Measurements from ENCODE around the gene GOLPH3.

Gene GOLPH3

DNA sequence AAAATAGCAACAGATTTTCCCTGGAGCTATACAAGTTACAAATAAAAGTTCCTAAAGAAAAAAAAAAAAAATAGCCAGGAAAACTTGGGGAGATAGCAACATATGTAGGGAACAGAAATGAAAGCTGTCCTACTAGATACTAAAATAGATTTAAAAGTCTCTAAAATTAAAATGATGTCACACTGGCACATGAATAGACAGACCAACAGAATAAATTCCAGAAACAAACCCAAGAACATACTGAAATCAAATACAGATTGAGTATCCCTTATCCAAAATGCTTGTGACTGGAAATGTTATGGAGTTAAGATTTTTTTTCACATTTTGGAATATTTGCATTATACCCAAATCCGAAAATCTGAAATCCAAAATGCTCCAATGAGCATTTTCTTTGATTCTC is 23.8 kb downstream of the GOLPH3 start:
- TF ChIP-seq, protein P1, sequence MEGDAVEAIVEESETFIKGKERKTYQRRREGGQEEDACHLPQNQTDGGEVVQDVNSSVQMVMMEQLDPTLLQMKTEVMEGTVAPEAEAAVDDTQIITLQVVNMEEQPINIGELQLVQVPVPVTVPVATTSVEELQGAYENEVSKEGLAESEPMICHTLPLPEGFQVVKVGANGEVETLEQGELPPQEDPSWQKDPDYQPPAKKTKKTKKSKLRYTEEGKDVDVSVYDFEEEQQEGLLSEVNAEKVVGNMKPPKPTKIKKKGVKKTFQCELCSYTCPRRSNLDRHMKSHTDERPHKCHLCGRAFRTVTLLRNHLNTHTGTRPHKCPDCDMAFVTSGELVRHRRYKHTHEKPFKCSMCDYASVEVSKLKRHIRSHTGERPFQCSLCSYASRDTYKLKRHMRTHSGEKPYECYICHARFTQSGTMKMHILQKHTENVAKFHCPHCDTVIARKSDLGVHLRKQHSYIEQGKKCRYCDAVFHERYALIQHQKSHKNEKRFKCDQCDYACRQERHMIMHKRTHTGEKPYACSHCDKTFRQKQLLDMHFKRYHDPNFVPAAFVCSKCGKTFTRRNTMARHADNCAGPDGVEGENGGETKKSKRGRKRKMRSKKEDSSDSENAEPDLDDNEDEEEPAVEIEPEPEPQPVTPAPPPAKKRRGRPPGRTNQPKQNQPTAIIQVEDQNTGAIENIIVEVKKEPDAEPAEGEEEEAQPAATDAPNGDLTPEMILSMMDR (IDR thresholded peaks at IDR 0.05; ENCODE audit: insufficient read depth, low read depth, low read length, missing control alignments), result no peak
- no peak for DNase-seq (ENCODE audit: low read depth)
- H3K4me3 ChIP-seq (ENCODE audit: low read length), result no peak overlapping the region

DNA sequence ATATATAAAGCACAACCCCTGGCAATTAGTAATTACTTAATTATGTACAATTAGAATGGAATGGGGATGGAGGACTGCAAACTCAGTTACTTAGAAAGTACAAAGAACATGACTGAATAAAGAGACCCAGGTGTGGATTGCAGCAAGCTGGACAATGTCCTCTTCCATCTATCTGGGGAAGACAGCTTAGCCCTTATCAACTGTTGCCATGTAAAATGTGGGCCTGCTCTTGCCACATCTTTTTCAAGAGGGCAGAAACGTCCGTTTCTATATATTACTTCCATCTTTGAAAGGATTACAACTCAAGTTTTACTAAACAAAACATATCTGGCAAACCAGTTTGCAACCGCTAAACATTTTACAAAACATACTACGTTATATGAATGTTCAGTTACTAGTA is 26.2 kb downstream of the GOLPH3 start:
- no peak overlapping the region for H3K4me3 ChIP-seq (ENCODE audit: low read length)
- TF ChIP-seq, protein P1 (IDR thresholded peaks at IDR 0.05; ENCODE audit: insufficient read depth, low read depth, low read length, missing control alignments), result no peak
- DNase-seq (ENCODE audit: low read depth), result no peak

DNA sequence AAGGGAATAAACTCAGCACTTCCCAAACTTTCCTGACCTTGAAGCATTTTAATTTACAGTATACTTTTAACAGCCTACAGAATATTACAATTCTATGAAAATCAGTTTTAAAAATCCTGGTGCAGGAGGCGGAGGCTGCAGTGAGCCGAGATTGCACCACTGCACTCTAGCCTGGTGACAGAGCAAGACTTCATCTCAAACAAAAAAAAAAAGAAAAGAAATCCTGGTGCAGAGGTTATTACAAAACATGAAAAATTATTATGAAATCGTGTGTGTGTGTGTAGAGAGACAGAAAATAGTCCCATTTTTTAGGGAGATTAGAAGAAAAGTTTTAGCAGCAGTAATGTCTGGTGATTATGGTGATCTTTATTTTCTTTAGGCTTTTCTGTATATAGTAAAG is 26.9 kb downstream of the GOLPH3 start:
- TF ChIP-seq, protein P1 (IDR thresholded peaks at IDR 0.05; ENCODE audit: insufficient read depth, low read depth, low read length, missing control alignments), result no peak
- no peak overlapping the region for H3K4me3 ChIP-seq (ENCODE audit: low read length)
- DNase-seq (ENCODE audit: low read depth), result no peak

DNA sequence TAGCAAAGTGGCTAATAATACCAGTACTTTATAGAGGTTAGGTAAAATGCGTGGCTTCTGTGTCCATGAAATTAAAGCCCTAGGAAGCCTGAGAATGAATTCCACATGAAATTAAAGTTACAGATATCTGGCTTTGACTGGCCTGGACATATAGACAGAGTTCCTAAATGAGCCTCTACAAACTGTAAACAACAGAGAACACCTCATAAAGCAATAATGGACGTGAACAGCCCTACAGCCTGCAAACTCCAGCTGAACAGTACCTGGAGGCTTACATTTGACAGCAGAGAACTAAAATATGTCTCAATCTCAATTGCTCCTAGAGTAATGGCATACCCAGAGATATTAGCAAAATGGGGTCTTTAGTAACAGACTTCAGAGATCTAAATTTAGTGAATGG is 28.7 kb downstream of the GOLPH3 start:
- DNase-seq (ENCODE audit: low read depth), result no peak
- no peak overlapping the region for H3K4me3 ChIP-seq (ENCODE audit: low read length)
- TF ChIP-seq, protein P1 (IDR thresholded peaks at IDR 0.05; ENCODE audit: insufficient read depth, low read depth, low read length, missing control alignments), result no peak

DNA sequence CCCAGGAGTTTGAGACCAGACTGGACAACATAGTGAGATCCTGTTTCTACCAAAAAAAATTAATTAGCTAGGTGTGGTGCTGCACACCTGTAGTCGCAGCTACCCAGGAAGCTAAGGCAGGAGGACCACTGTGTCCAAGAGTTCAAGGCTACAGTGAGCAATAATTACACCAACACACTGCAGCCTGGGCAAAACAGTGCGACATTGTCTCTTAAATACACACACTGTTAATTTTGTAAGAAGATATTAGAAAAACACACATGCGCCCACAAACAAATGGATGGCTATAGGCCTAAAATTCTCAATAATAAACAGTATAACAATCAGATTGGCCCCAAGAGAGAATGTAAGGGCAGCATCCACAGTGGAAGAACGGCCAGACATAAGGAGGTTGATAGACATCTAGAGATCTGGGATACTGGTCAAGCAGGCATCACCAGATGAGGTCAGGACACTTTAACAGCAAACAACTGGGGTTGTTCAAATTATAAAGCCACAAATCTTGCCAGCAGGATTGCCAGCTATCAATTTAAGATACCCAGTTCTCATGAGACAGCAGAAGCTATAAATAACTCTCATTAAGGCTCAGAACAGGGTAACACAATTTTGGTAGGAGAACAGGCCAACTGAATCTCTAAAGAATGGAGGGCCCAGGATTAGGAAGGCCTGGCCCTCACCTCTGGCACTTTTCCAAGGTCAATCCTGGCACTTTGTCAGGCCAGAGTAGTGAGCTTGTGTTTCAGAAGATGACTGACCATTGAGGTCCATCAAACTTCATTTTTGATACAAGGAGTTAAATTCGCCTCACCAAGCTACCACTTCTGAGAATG is 29.5 kb downstream of the GOLPH3 start:
- no peak overlapping the region for H3K4me3 ChIP-seq (ENCODE audit: low read length)
- no peak for DNase-seq (ENCODE audit: low read depth)
- TF ChIP-seq, protein P1 (IDR thresholded peaks at IDR 0.05; ENCODE audit: insufficient read depth, low read depth, low read length, missing control alignments), result no peak

DNA sequence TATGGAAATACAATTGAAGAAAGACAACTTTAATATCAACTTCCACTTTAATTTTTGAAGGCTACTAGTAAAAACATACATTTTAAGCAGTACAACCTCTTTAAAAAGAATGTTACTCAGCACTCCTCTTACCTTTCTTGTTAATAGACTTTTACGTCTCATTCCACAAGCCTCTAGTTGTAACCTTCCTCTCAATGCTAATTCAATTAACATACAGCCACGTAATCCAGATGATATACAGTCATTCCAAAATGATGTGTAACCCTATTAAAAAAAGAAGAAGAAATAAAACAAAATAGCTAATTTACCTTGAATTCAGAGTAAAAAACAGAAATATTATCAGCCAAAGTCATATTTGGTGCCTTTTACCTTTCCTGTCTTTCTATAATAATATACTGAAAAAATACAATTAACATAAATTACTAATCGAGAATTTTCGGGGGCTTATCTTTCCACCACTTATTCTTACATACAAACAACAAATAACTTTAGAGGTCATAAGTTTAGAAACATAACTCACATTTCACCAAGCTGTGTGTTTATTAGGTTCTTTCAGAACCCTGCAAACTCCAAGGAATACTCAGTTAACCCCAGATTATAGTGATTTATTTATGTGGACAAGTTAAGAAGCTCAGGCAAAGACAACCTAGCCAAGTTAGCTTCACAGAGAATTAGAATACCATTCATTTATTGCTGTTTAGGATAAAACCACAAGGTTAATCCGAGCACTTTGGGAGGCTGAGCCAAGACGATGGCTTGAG is 30.3 kb downstream of the GOLPH3 start:
- no peak overlapping the region for H3K4me3 ChIP-seq (ENCODE audit: low read length)
- DNase-seq (ENCODE audit: low read depth), result no peak
- TF ChIP-seq, protein P1 (IDR thresholded peaks at IDR 0.05; ENCODE audit: insufficient read depth, low read depth, low read length, missing control alignments), result no peak

Measured in epithelial cell of esophagus (primary cell).